Measurements from ENCODE around the gene ASPM. TPM values are rescaled to one million over a fixed set of nuclear protein-coding genes. Genes with fewer than 3 reads are reported as not detected.

ASPM gene
- total RNA-seq, 1 experiment from 2014 or later: 29.9 TPM

DNA sequence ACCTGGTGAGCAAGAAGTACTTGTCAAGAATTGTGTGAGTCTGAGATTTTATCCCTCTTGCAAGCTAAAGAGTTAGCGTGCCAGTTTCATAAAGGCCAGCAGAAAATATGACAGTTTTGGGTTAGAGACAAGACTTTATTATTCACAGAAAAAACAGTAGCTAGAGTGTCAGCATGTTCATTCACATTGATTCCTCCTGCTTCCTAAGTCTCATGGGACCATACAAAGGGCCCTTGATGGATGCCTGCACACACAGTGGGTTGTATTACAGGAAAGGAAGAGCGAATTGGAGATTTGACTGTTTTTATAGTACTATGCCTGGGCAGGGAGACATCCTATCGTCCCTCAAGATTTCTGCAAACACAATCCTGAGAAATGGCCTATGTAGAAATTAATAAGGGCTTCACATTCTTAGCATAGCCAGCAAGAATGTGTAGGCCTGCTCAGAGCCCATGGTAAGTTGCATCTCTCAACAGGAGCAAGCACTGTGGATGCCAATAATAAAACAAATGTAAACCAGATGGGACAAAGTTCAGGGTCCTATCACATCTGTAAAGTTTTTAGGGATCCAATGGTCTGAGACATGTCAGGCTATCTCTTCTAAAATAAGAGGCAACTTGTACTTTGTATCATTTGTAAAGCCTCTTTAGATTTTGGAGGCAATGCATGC lies 4.0 kb upstream of the ASPM start:
- H3K4me2 ChIP-seq (ENCODE audit: low read length): no peak overlapping the region
- ATAC-seq: no peak
- ChIA-PET CTCF (no interaction called here), POLR2A (no interaction called here), RAD21 (ENCODE audit: low non-redundant PET in 1 of 2, low total read pairs in 2 of 2, uncharacterized antibody in 2 of 2, unreplicated experiment in 2 of 2) (no interaction called here)
- no peak overlapping the region for H2AFZ ChIP-seq (ENCODE audit: low read depth, low read length, poor library complexity, severe bottlenecking)
- no peaks in the 10 kb centered on the region for H4K20me1 ChIP-seq (ENCODE audit: insufficient read depth)
- H3K27ac ChIP-seq (ENCODE audit: low read depth, low read length): no peak overlapping the region
- TF ChIP-seq EZH2phosphoT487 (IDR thresholded peaks at IDR 0.05; ENCODE audit: borderline replicate concordance) (no peak), POLR2A (IDR thresholded peaks at IDR 0.05; ENCODE audit: borderline replicate concordance, extremely low read depth, insufficient read depth, insufficient read length) (no peak), EGR1 (IDR thresholded peaks at IDR 0.05; ENCODE audit: low read depth) (no peak), EZH2 (IDR thresholded peaks at IDR 0.05) (no peak), ZFX (IDR thresholded peaks at IDR 0.05) (no peak), CEBPB (IDR thresholded peaks at IDR 0.05; ENCODE audit: low read depth) (no peak), ELF1 (IDR thresholded peaks at IDR 0.05; ENCODE audit: borderline replicate concordance, low read depth) (no peak), SIN3A (IDR thresholded peaks at IDR 0.05; ENCODE audit: low read depth) (no peak), ZNF274 (IDR thresholded peaks at IDR 0.05; ENCODE audit: low read depth, low read length) (no peak), CBX3 (IDR thresholded peaks at IDR 0.05; ENCODE audit: low read depth) (no peak), FOSL1 (IDR thresholded peaks at IDR 0.05; ENCODE audit: low read depth) (no peak), SP1 (IDR thresholded peaks at IDR 0.05; ENCODE audit: low read depth) (no peak), POLR2AphosphoS5 (IDR thresholded peaks at IDR 0.05; ENCODE audit: low read depth, low read length) (no peak)
- TF ChIP-seq, protein P1, sequence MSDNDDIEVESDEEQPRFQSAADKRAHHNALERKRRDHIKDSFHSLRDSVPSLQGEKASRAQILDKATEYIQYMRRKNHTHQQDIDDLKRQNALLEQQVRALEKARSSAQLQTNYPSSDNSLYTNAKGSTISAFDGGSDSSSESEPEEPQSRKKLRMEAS (IDR thresholded peaks at IDR 0.05): no peak
- TF ChIP-seq, protein P2, sequence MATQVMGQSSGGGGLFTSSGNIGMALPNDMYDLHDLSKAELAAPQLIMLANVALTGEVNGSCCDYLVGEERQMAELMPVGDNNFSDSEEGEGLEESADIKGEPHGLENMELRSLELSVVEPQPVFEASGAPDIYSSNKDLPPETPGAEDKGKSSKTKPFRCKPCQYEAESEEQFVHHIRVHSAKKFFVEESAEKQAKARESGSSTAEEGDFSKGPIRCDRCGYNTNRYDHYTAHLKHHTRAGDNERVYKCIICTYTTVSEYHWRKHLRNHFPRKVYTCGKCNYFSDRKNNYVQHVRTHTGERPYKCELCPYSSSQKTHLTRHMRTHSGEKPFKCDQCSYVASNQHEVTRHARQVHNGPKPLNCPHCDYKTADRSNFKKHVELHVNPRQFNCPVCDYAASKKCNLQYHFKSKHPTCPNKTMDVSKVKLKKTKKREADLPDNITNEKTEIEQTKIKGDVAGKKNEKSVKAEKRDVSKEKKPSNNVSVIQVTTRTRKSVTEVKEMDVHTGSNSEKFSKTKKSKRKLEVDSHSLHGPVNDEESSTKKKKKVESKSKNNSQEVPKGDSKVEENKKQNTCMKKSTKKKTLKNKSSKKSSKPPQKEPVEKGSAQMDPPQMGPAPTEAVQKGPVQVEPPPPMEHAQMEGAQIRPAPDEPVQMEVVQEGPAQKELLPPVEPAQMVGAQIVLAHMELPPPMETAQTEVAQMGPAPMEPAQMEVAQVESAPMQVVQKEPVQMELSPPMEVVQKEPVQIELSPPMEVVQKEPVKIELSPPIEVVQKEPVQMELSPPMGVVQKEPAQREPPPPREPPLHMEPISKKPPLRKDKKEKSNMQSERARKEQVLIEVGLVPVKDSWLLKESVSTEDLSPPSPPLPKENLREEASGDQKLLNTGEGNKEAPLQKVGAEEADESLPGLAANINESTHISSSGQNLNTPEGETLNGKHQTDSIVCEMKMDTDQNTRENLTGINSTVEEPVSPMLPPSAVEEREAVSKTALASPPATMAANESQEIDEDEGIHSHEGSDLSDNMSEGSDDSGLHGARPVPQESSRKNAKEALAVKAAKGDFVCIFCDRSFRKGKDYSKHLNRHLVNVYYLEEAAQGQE (IDR thresholded peaks at IDR 0.05; ENCODE audit: low read depth): no peak
- TF ChIP-seq, protein P3, sequence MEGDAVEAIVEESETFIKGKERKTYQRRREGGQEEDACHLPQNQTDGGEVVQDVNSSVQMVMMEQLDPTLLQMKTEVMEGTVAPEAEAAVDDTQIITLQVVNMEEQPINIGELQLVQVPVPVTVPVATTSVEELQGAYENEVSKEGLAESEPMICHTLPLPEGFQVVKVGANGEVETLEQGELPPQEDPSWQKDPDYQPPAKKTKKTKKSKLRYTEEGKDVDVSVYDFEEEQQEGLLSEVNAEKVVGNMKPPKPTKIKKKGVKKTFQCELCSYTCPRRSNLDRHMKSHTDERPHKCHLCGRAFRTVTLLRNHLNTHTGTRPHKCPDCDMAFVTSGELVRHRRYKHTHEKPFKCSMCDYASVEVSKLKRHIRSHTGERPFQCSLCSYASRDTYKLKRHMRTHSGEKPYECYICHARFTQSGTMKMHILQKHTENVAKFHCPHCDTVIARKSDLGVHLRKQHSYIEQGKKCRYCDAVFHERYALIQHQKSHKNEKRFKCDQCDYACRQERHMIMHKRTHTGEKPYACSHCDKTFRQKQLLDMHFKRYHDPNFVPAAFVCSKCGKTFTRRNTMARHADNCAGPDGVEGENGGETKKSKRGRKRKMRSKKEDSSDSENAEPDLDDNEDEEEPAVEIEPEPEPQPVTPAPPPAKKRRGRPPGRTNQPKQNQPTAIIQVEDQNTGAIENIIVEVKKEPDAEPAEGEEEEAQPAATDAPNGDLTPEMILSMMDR (IDR thresholded peaks at IDR 0.05 in 2 of 3, conservative IDR thresholded peaks at IDR 0.05 in 1 of 3; ENCODE audit: borderline replicate concordance in 1 of 3, insufficient read depth in 1 of 3, low read depth in 2 of 3, low read length in 2 of 3): no peak
- TF ChIP-seq, protein P4, sequence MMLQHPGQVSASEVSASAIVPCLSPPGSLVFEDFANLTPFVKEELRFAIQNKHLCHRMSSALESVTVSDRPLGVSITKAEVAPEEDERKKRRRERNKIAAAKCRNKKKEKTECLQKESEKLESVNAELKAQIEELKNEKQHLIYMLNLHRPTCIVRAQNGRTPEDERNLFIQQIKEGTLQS (IDR thresholded peaks at IDR 0.05): no peak
- TF ChIP-seq, protein P5, sequence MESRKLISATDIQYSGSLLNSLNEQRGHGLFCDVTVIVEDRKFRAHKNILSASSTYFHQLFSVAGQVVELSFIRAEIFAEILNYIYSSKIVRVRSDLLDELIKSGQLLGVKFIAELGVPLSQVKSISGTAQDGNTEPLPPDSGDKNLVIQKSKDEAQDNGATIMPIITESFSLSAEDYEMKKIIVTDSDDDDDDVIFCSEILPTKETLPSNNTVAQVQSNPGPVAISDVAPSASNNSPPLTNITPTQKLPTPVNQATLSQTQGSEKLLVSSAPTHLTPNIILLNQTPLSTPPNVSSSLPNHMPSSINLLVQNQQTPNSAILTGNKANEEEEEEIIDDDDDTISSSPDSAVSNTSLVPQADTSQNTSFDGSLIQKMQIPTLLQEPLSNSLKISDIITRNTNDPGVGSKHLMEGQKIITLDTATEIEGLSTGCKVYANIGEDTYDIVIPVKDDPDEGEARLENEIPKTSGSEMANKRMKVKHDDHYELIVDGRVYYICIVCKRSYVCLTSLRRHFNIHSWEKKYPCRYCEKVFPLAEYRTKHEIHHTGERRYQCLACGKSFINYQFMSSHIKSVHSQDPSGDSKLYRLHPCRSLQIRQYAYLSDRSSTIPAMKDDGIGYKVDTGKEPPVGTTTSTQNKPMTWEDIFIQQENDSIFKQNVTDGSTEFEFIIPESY (IDR thresholded peaks at IDR 0.05; ENCODE audit: extremely low read depth, insufficient replicate concordance, low read length): no peak
- H3K9ac ChIP-seq (ENCODE audit: low read length): no peak overlapping the region
- H3K4me1 ChIP-seq (ENCODE audit: control insufficient read depth in 1 of 2, insufficient read depth in 2 of 2, low read length in 2 of 2): peaks cover 0 to 5% of the 10 kb centered on the region in 2 experiments; a peak in 2 of 4 replicates
- intact Hi-C loops (cut with micrococcal nuclease): no loop called here
- H3K9me2 ChIP-seq (ENCODE audit: insufficient read depth): no peaks in the 10 kb centered on the region
- peaks cover 9% of the 10 kb centered on the region for H3K79me2 ChIP-seq (ENCODE audit: insufficient read depth, low read length)
- BruUV-seq (replicated peaks): no TSS peak
- no peak for DNase-seq (ENCODE audit: low read depth, low spot score)
- H3K27me3 ChIP-seq (ENCODE audit: insufficient read depth, low read length): no peaks in the 10 kb centered on the region
- H3K4me3 ChIP-seq (replicated peaks in 1 of 2; ENCODE audit: low read depth in 1 of 2, low read length in 2 of 2): no peak overlapping the region
- no peaks in the 10 kb centered on the region for H3K36me3 ChIP-seq (ENCODE audit: control insufficient read depth in 1 of 2, insufficient read depth in 2 of 2, low read length in 2 of 2)
- H3K9me3 ChIP-seq (ENCODE audit: control insufficient read depth in 1 of 2, insufficient read depth in 1 of 2, low read depth in 1 of 2, low read length in 2 of 2): no peaks in the 10 kb centered on the region

All from HCT116 (cell line).